Measurements from ENCODE around the gene ROCK2. TPM values are rescaled to one million over a fixed set of nuclear protein-coding genes. Genes with fewer than 3 reads are reported as not detected.

The ROCK2 gene
- total RNA-seq, result 60.9 TPM

DNA sequence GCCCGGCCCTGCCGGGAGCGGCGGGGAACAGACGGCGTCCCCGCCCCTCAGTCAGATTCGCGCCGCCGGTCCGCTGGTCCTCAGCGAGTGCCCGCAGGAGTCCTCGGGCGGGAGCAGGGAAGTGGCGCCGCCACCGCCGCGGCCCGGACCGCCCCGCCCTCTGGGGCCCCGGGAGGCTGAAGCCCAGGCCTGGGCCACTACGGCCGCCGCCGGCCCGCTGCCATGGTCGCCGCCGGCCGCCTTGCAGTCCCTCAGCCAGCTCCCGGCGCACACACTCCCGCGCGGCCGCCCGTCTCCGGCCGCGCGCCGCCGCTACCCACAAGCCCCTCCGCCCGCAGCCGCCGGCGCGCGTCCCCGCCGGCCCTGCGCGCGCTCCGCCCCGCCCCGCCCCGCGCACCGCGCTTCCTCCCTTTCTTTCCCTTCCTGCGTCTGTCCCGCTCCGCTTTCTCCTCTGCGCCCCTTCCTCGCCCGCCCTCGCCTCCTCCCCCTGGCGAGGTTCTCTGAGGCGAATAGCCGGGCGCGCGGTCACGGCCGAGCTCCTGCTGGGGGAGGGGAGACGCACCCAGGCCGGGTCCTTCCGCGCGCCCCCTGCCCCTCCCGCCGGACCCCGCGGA is at the start of gene ROCK2:
TSS of gene ROCK2 (minus strand) at position 295 of the 614 bp plus-strand sequence. CDS start 500 bp downstream, outside the sequence.

DNA sequence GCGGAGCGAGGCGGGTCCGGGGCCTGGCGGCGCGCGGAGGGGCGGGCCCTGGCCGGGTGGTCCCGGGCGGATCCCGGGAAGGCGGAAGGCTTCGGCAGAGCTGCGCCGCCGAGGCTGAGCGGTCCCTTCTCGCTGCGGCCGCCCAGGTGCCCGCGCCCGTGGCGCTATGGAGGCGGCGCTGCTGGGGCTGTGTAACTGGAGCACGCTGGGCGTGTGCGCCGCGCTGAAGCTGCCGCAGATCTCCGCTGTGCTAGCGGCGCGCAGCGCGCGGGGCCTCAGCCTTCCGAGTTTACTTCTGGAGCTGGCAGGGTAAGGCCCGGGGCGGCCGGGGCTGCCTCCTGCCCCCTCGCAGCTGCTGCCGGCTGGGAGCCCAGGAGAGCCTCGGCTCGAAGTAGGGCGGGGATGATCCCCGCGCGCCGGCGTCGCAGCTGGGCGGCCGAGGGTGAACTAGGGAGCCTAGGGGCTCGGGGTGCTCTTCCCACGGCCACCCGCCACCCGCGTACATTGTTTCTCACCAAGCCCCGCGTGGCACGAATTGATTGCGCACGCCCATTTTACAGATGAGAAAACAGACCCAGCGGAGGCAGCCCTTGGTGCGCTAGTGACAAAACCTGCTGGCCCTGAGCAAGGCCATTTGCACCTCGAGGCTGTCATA is 188.9 kb downstream of the ROCK2 start, which contains the start of gene SLC66A3:
TSS of gene SLC66A3 (plus strand) at position 87 of the 655 bp plus-strand sequence. CDS start at position 167, 80 bp downstream.

Small RNAs within 50 kb of the gene (small RNA-seq; reads per million reads assigned to genes)
- gene RNU6-1081P, result not detected

Other genes with a start within 250 kb of the ROCK2 start
- gene SLC66A3, start 189.2 kb downstream of the ROCK2 start, total RNA-seq, result 8.1 TPM
- gene E2F6, start 121.5 kb upstream of the ROCK2 start, total RNA-seq, result 14.1 TPM
- gene GREB1, start 189.4 kb upstream of the ROCK2 start, total RNA-seq, result 15.0 TPM